Epithelial cell of esophagus (primary cell): Measurements from ENCODE around the gene CADM1.

Experiments used
- DNase-seq: peaks from one replicate; pipeline ENCODE4 v3.0.0; 2010; ENCODE audit warnings: low read depth
- H3K4me3 ChIP-seq: 2 replicates; pipeline ENCODE4 v1.5.1; 2011; ENCODE audit warnings: mild to moderate bottlenecking, low read length, control low read depth
- TF ChIP-seq, protein P1 (sequence below): IDR thresholded peaks from 2 replicates; pipeline ENCODE4 v1.5.1; 2011; ENCODE audit warnings: low read depth, mild to moderate bottlenecking, low read length, control low read depth, inconsistent platforms; ENCODE audit not compliant: insufficient read depth; ENCODE audit errors: missing control alignments

Gene CADM1

DNA sequence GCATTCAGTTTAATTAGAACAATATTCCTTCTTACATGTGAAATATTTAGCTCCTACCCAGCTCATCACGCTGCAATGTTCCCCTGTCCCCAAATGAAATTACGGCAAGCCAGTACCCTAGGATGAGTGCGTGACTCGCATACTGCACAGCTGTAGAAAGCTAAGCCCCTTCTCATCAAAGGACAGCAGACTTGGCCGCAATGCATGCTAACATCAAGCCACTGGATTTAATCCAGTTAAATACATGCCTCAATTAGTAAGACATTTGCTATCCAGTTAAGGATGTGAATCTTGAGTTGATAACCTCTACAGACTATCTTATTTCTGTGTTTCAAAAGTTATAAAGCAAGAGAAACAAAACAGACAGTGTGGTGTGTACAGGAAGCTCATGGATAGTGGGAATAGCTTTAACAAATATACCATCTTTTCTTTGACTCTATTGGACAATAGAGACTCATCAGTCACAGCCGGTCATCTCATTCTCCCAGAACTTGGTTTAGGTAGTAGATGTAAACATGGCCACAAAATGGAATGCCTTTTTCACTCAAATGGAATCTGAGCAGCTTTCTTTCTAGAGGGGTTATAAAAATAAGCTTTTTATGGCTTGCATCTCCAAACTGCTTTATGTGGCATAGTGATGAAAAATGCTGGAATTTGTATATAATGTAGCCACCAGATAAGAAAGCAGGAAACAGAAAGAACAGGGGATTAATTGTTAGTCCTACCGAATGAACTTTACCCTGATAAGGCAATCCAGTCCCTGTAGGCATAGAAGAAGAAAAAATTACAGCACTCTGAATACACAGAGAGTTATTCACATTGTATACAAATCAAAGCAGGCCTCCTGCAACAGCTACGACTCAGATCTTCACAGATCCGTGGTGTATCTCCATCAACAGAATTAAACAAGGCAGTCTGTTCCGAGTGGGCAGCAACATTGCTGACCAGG, 224.1 kb downstream of the CADM1 start:
- DNase-seq, result no peak
- H3K4me3 ChIP-seq, result no peak overlapping the region
- TF ChIP-seq, protein P1, sequence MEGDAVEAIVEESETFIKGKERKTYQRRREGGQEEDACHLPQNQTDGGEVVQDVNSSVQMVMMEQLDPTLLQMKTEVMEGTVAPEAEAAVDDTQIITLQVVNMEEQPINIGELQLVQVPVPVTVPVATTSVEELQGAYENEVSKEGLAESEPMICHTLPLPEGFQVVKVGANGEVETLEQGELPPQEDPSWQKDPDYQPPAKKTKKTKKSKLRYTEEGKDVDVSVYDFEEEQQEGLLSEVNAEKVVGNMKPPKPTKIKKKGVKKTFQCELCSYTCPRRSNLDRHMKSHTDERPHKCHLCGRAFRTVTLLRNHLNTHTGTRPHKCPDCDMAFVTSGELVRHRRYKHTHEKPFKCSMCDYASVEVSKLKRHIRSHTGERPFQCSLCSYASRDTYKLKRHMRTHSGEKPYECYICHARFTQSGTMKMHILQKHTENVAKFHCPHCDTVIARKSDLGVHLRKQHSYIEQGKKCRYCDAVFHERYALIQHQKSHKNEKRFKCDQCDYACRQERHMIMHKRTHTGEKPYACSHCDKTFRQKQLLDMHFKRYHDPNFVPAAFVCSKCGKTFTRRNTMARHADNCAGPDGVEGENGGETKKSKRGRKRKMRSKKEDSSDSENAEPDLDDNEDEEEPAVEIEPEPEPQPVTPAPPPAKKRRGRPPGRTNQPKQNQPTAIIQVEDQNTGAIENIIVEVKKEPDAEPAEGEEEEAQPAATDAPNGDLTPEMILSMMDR, result no peak

- DNase-seq, result no peak
- no peak overlapping the region for H3K4me3 ChIP-seq
- TF ChIP-seq, protein P1, result no peak
Observed at GRCh38 chr11:115276799-115277198, 227.4 kb downstream of the CADM1 start.

- no peak for DNase-seq
- no peak overlapping the region for H3K4me3 ChIP-seq
- TF ChIP-seq, protein P1, result no peak
Observed at GRCh38 chr11:115276191-115276590, 228.0 kb downstream of the CADM1 start.

DNA sequence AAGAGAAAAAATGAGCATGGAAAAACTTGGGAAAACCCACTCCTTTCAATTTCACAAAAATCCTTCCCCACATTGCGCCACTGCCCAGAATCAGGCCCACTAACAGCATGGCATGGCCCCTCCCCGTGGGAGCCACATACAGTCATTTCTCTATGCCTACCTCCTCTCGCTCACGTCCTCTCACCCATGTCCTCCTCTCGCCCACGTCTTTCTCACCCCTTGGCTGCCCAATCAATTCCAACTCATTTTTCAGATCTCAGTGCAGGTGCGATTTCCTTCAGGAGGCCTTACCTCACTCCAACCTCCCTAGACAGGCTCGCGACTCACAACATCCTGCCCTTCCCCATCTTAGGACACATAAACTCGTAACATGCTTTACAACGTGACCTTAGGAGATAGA, 229.2 kb downstream of the CADM1 start:
- TF ChIP-seq, protein P1, result no peak

GRCh38 chr11:115272925-115273324, 231.3 kb downstream of the CADM1 start:
- TF ChIP-seq, protein P1, result no peak
- H3K4me3 ChIP-seq, result no peak overlapping the region

More for the DNA sequence above, 229.2 kb downstream of the CADM1 start:
- H3K4me3 ChIP-seq, result no peak overlapping the region
- DNase-seq, result no peak

GRCh38 chr11:115271643-115272042, 232.6 kb downstream of the CADM1 start:
- DNase-seq, result no peak
- TF ChIP-seq, protein P1, result no peak
- no peak overlapping the region for H3K4me3 ChIP-seq

More at GRCh38 chr11:115272925-115273324, 231.3 kb downstream of the CADM1 start:
- DNase-seq, result no peak
